ENCODE measurements around the gene SPOCD1.

The SPOCD1 gene

DNA sequence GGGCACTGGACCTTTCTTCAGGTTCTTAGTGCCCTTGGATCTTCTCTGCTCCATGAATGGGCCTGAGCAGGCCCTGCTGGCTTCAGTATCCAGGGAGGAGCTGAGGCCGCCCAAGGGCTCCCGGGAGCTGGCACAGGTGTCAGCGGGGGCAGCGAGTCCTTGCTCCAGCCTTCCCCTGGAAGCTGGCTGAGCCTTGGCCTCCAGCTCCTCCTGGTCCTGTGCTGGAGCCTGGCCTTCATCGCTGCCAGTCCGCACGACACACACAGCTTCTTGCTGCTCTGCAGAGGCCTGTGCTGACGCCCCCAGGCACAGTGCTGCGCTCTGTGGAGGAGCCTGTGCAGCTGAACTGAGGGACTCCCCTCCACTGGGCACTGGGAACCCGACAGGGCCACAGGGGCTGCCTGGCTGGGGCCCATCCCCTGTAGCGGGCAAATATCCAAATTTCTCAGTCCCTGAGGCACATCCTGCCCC lies 1.7 kb downstream of the SPOCD1 start:
- TF ChIP-seq GATA2 (IDR thresholded peaks at IDR 0.05; ENCODE audit: low read depth, low read length) (no peak), GATA3 (IDR thresholded peaks at IDR 0.05; ENCODE audit: low read depth, low read length) (no peak)

GRCh38 chr1:31812158-31812829 lies 3.5 kb downstream of the SPOCD1 start:
- no peak for TF ChIP-seq GATA2 (IDR thresholded peaks at IDR 0.05; ENCODE audit: low read depth, low read length)
- TF ChIP-seq GATA3 (IDR thresholded peaks at IDR 0.05; ENCODE audit: low read depth, low read length) = no peak

- TF ChIP-seq GATA3 (IDR thresholded peaks at IDR 0.05; ENCODE audit: low read depth, low read length) (no peak), GATA2 (IDR thresholded peaks at IDR 0.05; ENCODE audit: low read depth, low read length) (no peak)
Measured at GRCh38 chr1:31811605-31812004, 4.2 kb downstream of the SPOCD1 start.

DNA sequence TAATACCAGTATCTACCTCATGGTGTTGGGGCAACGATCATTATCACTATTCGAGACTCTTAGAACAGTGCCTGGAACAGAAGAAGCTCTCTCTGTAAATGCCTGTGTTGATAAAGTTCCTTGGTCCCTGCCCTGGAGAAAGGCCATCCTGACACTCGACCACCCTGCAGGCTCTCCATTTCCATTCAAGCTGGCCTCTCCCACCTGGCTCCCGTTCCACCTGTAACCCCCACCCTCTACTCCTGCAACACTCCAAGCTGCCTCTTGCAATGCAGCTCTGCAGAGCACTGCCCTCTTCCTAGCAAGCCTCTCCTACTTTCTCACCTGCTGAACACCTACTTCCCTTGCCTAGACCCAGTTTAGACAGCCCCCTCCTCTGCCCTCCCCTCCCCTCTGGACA lies 6.1 kb downstream of the SPOCD1 start:
- TF ChIP-seq GATA2 (IDR thresholded peaks at IDR 0.05; ENCODE audit: low read depth, low read length) (no peak), GATA3 (IDR thresholded peaks at IDR 0.05; ENCODE audit: low read depth, low read length) (no peak)

DNA sequence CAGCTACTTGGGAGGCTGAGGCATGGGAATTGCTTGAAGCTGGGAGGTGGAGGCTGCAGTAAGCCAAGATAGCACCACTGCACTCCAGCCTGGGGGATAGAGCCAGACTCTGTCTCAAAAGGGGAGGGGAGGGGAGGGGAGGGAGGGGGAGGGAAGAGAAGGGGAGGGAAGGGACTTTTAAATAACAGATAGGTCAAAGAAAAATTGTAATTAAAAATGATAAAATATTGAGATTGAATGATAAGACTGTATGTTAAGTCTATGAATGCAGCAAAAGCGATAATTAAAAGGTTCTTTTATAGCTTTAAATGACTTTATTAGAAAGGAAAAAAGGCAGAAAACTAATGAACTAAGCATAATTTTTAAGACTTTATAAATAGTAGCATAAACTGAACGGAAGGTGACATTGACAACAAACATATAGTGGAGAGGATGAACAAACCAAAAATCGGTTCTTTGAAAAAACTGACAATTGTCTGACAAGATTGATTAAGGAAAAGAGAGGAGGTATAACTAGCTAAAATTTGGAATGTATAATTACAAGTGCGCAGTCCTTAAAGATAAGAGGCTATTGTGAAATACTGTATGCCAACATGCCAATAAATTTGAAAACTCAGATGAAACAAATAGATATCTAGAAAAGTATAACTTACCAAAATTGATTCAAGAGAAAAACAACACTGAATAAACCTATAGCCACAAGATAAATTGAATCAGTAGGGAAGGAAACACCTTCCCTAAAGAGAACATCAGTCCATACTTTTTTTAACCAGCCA lies 8.4 kb downstream of the SPOCD1 start:
- no peak for TF ChIP-seq GATA3 (IDR thresholded peaks at IDR 0.05; ENCODE audit: low read depth, low read length)
- no peak for TF ChIP-seq GATA2 (IDR thresholded peaks at IDR 0.05; ENCODE audit: low read depth, low read length)

- TF ChIP-seq GATA3 (IDR thresholded peaks at IDR 0.05; ENCODE audit: low read depth, low read length) (no peak), GATA2 (IDR thresholded peaks at IDR 0.05; ENCODE audit: low read depth, low read length) (no peak)
Measured at GRCh38 chr1:31805318-31805717, 10.5 kb downstream of the SPOCD1 start.

DNA sequence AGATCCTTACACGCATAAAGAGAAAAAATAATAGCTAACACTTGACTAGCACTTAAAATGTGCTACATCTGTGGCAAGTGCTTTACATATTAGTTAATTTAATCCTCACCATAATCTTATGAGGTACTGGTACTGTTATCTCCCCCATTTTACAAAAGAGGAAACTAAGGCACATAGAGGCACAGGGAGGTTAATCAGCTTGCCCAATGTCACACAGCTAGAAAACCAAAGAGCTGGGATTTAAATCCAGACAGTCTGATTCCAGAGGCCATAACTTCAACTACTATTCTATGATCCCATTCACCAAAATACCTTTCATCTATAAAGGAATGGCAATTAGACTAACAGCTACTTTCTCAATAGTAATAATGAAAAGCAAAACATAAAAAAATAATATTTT lies 11.7 kb downstream of the SPOCD1 start:
- TF ChIP-seq GATA2 (IDR thresholded peaks at IDR 0.05; ENCODE audit: low read depth, low read length) (no peak), GATA3 (IDR thresholded peaks at IDR 0.05; ENCODE audit: low read depth, low read length) (no peak)

GRCh38 chr1:31803610-31804009 lies 12.2 kb downstream of the SPOCD1 start:
- TF ChIP-seq GATA2 (IDR thresholded peaks at IDR 0.05; ENCODE audit: low read depth, low read length) = no peak

GRCh38 chr1:31802190-31803150 lies 13.4 kb downstream of the SPOCD1 start:
- TF ChIP-seq GATA3 (IDR thresholded peaks at IDR 0.05; ENCODE audit: low read depth, low read length) (no peak), GATA2 (IDR thresholded peaks at IDR 0.05; ENCODE audit: low read depth, low read length) (no peak)

GRCh38 chr1:31801458-31801857 lies 14.4 kb downstream of the SPOCD1 start:
- no peak for TF ChIP-seq GATA2 (IDR thresholded peaks at IDR 0.05; ENCODE audit: low read depth, low read length)
- no peak for TF ChIP-seq GATA3 (IDR thresholded peaks at IDR 0.05; ENCODE audit: low read depth, low read length)

- TF ChIP-seq GATA3 (IDR thresholded peaks at IDR 0.05; ENCODE audit: low read depth, low read length) = no peak
- TF ChIP-seq GATA2 (IDR thresholded peaks at IDR 0.05; ENCODE audit: low read depth, low read length) = no peak
Measured at GRCh38 chr1:31800674-31800967, 15.2 kb downstream of the SPOCD1 start.

DNA sequence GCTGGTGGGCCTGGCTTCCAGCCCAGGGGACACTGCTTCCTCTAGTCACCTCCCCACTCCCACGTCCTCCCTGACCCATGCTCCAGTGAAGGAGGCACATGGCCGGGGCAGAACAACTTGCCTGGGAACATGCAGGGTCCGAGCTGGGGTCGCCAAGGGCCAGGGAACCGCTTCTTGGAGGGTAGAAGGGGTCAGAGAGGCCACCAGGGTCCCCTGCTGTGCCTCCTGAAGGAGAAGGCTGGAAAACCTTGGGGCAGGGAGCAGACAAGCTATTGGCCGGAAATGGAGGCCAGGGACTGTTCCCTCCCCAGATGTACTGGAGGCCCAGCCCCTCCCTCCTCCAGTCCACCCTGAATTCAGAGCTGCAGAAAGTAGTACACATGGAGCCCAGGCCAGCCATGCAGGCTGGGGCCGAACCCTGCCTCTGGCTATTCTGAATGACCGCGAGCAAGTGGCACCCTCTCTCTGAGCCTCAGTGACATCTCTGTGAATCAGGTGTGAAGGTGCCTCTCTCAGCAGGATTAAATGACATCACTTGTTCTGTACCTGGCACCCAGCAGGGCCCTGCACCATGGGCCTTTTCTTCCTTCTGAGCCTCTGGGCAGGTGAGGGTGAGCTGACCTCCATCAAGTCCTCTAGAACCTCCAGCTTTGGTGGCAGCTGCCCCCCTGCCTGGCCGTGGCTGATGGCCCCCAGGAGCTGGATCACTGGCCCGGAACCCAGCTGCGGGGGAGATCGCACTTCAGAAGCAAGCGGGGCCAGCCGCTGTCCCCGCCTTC lies 15.7 kb downstream of the SPOCD1 start:
- TF ChIP-seq GATA3 (IDR thresholded peaks at IDR 0.05; ENCODE audit: low read depth, low read length) = no peak
- TF ChIP-seq GATA2 (IDR thresholded peaks at IDR 0.05; ENCODE audit: low read depth, low read length) = no peak

GRCh38 chr1:31799196-31799894 lies 16.5 kb downstream of the SPOCD1 start:
- no peak for TF ChIP-seq GATA3 (IDR thresholded peaks at IDR 0.05; ENCODE audit: low read depth, low read length)
- TF ChIP-seq GATA2 (IDR thresholded peaks at IDR 0.05; ENCODE audit: low read depth, low read length) = no peak

Measured in SH-SY5Y (cell line).